Femur (tissue), 1 donor: ENCODE measurements around the gene ROPN1B.
A peak's percentile ranks its signal among the peaks of the same experiment; 100 is the strongest.
"Not testable (repeated sequence)": the region's sequence is repeated elsewhere in the genome, so short reads cannot be mapped to it uniquely, and the experiment has no call there.

Experiments used
- DNase-seq: peaks from one replicate; pipeline ENCODE4 v3.0.0-alpha.2; 2017

The ROPN1B gene

GRCh38 chr3:125968701-125969592, at the start of gene ROPN1B:
Gene ROPN1B, plus strand, starts transcription at chr3:125969178. Its CDS starts 2,877 bp downstream, at chr3:125972055.
- not testable (repeated sequence) for DNase-seq

DNA sequence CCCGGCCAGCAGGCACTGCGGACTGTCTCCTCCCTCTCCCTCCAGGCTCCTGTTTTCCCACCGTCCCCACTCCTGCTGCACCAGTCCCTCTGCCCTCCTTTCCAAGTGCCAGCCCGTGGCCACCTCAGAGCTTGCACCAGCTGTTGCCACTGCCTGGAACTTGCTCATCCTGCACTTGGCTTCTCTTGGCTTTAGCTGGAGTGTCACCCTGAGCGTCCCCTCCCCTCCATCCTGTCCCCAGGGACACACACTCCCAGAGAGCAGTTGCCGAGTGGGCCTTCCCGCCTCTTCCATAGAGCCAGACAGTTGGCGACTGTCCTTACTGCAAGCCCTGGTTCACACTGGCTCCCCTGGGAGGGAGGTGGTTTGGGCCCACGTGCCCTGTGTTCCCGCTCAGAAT, 48.8 kb upstream of the ROPN1B start:
- not testable (repeated sequence) for DNase-seq

- DNase-seq, result not testable (repeated sequence)
Measured at GRCh38 chr3:125920751-125921279, 48.2 kb upstream of the ROPN1B start.

DNA sequence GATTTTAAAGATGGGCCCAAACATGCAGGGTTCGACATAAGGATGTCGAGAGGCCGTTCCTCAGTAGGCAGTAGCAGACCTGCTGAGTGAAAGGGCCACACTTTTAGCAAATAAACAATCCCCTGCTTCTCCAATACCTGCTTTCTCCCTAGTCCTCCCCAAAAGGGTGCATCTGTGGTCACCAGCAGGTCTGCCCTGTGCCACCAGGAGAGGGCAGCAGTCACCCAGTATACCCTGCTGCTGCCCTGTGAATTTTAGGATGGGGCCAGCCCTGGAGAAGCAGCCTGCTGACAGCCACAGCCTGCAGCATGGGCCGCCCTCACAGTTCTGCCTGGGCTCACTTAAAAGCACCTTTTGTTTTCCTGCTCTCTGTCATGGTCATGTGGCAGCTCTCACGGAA, 47.3 kb upstream of the ROPN1B start:
- peak; percentile 55 for DNase-seq

DNA sequence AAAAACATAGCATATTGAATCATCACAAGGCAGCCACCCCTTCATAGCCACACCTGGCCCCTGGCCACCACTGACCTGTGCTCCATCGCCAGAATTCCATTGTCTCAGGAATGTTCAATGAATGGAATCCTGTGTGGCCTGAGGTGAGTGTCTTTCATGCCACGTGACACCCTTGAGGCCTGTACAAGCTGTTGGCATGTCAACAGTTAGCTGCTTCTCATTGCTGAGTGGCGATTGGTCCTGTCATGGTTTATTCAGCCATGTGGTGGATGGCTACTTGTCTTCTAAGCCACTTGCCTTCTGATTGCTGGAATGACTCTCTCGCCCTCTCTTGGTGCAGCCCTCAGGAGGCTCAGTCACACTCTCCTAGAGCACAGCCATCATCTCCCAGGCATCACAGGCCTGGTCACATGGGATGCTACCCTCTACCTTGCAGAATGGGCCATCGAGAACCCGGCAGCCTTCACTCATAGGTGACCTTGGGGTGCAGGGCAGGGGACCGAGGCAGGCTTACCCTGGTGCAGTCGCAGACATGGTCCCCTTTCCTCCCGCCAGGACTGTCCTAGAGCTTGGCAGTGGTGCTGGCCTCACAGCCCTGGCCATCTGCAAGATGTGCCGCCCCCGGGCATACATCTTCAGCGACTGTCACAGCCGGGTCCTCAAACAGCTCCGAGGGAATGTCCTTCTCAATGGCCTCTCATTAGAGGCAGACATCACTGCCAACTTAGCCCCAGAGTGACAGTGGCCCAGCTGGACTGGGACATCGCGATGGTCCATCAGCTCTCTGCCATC, 45.5 kb upstream of the ROPN1B start:
- DNase-seq, result not testable (repeated sequence)

DNA sequence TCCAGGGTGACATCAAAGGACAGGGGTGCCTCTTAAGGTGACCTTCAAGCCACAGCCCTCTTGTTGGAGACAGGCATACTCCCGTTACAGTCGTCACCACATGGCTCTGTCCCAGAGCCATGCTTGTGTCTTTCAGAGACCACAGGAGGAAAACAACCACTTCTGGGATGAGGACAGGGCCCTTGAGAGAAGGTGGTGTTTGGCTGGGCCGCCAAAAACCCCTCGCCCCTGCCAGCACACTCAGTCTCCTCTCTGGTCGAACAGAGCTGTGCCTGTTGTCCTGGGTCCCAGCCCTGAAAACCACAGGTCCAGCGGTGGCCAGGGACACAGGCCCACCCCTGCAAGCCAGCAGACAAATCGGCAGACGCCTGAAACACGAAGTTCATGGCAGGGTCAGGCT, 44.7 kb upstream of the ROPN1B start:
- DNase-seq, result not testable (repeated sequence)

- DNase-seq, result not testable (repeated sequence)
Measured at GRCh38 chr3:125925727-125926126, 43.3 kb upstream of the ROPN1B start.

DNA sequence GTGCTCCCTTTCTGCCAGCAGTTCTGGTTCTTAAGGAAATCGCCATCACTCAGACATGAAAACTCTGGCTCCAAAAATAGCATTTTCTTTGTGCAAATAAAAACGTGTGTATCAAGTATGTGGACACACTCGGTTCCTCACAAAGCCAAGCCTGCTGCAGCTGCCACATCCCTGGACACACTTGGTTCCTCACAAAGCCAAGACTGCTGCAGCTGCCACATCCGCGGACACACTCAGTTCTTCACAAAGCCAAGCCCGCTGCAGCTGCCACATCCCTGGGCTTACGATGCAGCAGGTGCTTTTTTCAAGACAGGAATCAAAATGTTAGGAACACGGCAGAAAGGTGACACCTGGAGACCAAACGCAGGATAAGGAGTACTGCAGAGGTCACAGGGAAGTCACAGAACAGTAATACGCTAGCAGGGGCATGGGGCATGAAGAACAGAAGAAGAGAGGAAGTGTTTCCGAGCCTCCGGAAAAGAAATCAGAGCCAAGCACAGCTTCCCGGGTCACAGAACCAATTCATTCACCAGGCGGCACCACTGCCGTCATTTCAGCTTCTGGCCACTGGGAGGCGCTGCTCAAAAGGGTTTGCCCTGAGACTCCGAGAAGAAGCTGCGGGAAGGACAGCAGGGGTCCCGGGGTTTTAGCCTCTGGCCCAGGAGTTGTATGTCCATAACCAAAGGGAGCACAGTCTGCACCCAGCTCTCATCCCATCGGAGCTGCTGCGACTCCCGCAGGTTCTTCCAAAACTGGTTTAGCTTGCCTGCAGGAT, 40.0 kb upstream of the ROPN1B start:
- DNase-seq, result peak; percentile 65

- not testable (repeated sequence) for DNase-seq
Measured at GRCh38 chr3:125929765-125930164, 39.2 kb upstream of the ROPN1B start.

- DNase-seq, result not testable (repeated sequence)
Measured at GRCh38 chr3:125931355-125931880, 37.6 kb upstream of the ROPN1B start.

GRCh38 chr3:125933397-125934173, 35.4 kb upstream of the ROPN1B start:
- not testable (repeated sequence) for DNase-seq

GRCh38 chr3:125935252-125935874, 33.6 kb upstream of the ROPN1B start:
- not testable (repeated sequence) for DNase-seq

- not testable (repeated sequence) for DNase-seq
Measured at GRCh38 chr3:125936210-125936815, 32.7 kb upstream of the ROPN1B start.

DNA sequence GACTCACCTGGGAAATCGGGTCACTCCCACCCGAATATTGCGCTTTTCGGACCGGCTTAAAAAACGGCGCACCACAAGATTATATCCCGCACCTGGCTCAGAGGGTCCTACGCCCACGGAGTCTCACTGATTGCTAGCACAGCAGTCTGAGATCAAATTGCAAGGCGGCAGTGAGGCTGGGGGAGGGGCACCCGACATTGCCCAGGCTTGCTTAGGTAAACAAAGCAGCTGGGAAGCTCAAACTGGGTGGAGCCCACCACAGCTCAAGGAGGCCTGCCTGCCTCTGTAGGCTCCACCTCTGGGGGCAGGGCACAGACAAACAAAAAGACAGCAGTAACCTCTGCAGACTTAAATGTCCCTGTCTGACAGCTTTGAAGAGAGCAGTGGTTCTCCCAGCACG, 32.1 kb upstream of the ROPN1B start:
- DNase-seq, result not testable (repeated sequence)

- DNase-seq, result not testable (repeated sequence)
Measured at GRCh38 chr3:125947806-125948205, 21.2 kb upstream of the ROPN1B start.

GRCh38 chr3:125948901-125949300, 20.1 kb upstream of the ROPN1B start:
- DNase-seq, result not testable (repeated sequence)

- not testable (repeated sequence) for DNase-seq
Measured at GRCh38 chr3:125951176-125951575, 17.8 kb upstream of the ROPN1B start.

DNA sequence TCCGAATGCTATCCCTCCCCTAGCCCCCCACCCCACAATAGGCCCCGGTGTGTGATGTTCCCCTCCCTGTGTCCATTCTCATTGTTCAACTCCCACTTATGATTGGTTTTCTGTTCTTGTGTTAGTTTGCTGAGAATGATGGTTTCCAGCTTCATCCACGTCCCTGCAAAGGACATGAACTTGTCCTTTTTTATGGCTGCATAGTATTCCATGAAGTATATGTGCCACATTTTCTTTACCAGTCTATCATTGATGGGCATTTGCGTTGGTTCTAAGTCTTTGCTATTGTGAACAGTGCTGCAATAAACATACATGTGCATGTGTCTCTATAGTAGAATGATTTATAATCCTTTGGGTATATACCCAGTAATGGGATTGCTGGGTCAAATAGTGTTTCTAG, 12.0 kb upstream of the ROPN1B start:
- not testable (repeated sequence) for DNase-seq

GRCh38 chr3:125957674-125958510, 11.1 kb upstream of the ROPN1B start:
- no peak for DNase-seq
